GM13977 (cell line): ENCODE measurements around the gene C19orf67.

ENCODE experiments used
- DNase-seq: peaks from one replicate; pipeline ENCODE4 v3.0.0; 2012; ENCODE audit warnings: low spot score
- CTCF ChIP-seq: IDR thresholded peaks from 2 replicates; pipeline ENCODE4 v1.5.1; 2012; ENCODE audit warnings: mild to moderate bottlenecking, control low read depth; ENCODE audit not compliant: insufficient read depth; ENCODE audit errors: extremely low read depth, missing control alignments
- in situ Hi-C: fragments of 300-500 bp; cut with MboI; formaldehyde crosslinking; loops from one replicate; pipeline ENCODE4 v1.12.0; 2022; ENCODE audit warnings: low sequenced_read_pairs, low pct_unique_long_range_greater_than_20kb, mixed read lengths, inconsistent platforms; ENCODE audit not compliant: unreplicated experiment

C19orf67 gene

DNA sequence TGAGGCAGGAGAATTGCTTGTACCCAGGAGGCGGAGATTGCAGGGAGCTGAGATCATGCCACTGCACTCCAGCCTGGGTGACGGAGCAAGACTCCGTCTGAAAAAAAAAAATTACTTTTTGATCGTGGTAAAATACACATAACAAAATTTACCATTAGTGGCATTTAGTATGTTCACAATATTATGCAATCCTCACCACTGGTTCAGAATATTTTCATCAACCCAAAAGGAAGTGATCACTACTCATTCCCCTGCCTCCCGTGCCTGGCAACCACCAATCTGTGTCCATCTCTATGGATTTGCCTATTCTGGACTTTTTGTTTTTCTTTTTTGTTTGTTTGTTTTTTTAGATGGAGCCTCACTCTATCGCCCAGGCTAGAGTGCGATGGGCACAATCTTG is 22.5 kb downstream of the C19orf67 start:
- no peak for TF ChIP-seq CTCF
- DNase-seq, result no peak
- in situ Hi-C loops, result loop anchor here (25.0 kb wide), 1 partner anchor 476 kb away; no protein-coding TSS in a partner anchor

DNA sequence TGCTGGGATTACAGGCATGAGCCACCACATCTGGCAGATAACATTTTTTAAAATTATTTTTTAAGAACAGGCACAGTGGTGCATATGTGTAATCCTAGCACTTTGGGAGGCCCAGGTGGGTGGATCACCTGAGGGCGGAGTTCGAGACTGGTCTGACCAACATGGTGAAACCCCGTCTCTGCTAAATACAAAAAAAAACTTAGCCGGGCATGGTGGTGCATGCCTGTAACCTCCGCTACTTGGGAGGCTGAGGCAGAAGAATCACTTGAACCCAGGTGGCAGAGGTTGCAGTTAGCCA is 23.1 kb downstream of the C19orf67 start:
- in situ Hi-C loops, result loop anchor here (25.0 kb wide), 1 partner anchor 475 kb away; no protein-coding TSS in a partner anchor
- DNase-seq, result no peak
- TF ChIP-seq CTCF, result no peak

- no peak for TF ChIP-seq CTCF
- in situ Hi-C loops, result loop anchor here (25.0 kb wide), 1 partner anchor 475 kb away; no protein-coding TSS in a partner anchor
- no peak for DNase-seq
Observed at GRCh38 chr19:14061751-14062557, 23.6 kb downstream of the C19orf67 start, which contains the start of gene PALM3. PALM3 (minus strand) TSS chr19:14062076; CDS start chr19:14061980, 96 bp downstream.

DNA sequence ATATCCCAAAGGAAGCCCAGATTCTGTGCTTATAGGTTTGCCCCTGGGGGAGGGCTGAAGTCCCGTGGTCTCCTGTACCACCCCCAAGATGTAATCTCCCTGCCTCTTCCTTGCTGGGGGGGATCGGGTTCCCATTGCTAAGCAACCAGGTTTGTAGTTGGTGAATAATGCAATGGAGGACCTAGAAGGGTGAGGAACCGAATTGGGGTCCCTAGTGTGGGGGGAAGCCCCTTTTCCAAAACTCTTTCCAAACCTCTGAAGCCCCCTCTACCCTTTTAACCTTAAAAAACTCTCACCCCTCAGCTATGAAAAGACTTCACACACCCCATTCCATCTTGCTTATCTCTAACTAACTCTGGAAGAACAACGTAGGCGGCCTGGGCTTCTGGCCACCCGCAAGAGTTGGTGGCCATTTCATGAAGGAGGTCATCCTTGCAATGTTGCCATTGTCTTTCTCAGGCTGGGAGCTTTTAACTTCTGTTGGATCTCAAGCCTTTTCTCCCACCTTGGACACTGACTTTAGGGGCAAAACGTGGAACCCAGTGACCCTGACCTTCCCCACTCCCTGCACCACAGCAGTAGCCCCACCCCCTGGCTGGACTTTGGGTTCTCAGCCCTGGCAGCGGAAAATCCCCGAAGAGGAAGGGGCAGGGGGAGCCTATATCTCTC is 24.4 kb downstream of the C19orf67 start:
- in situ Hi-C loops, result loop anchor here (25.0 kb wide), 1 partner anchor 474 kb away; no protein-coding TSS in a partner anchor
- DNase-seq, result no peak
- TF ChIP-seq CTCF, result no peak

- in situ Hi-C loops, result loop anchor here (25.0 kb wide), 1 partner anchor 472 kb away; no protein-coding TSS in a partner anchor
- no peak for TF ChIP-seq CTCF
- DNase-seq, result no peak
Observed at GRCh38 chr19:14059652-14060155, 25.9 kb downstream of the C19orf67 start.

- DNase-seq, result peak; percentile 85
- in situ Hi-C loops, result loop anchor here (25.0 kb wide), 1 partner anchor 472 kb away; no protein-coding TSS in a partner anchor
- TF ChIP-seq CTCF, result peak; percentile 80
Observed at GRCh38 chr19:14059093-14059480, 26.5 kb downstream of the C19orf67 start.
